ENCODE results near the gene MUC5AC. TPM values are rescaled to one million over a fixed set of nuclear protein-coding genes. Genes with fewer than 3 reads are reported as not detected.
A peak's percentile ranks its signal among the peaks of the same experiment; 100 is the strongest.

Gene MUC5AC
- total and polyA plus RNA-seq, 2 of the 13 experiments (the other 11 are each of a cell fraction or from before 2014, with no cell fraction given): under 0.01 TPM; not detected in 1

DNA sequence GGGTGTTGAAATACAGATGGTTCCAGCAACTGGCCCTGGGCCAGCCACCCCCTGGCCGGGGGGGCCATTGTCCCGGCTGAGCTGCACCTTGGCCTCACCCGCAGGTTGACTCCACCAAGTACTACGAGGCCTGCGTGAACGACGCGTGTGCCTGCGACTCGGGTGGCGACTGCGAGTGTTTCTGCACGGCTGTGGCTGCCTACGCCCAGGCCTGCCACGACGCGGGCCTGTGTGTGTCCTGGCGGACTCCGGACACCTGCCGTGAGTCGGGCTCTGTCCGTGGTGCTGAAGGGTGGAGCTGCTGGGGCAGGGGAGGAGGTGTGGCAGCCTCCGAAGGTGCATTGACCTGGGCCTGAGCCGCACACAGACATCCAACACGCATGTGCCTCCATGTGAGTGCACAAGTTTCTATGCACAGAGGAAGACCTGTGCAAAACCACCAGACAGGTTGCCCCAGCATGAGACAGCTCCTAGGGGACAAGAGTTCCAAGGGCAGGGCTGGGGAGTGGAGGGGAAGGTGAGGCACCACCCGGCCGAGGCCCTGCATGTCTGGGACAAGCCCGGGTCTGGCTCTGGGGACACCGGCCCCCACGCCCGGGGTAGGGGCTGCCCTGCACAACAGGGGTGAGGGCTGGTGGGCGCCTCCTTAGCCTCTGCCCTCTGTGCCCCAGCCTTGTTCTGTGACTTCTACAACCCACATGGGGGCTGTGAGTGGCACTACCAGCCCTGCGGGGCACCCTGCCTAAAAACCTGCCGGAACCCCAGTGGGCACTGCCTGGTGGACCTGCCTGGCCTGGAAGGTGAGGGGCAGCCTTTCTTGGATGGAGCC lies 81.2 kb downstream of the MUC5AC start (continued):
- TF ChIP-seq TRAFD1 (CRISPR knock-in tag; IDR thresholded peaks at IDR 0.05; ENCODE audit: borderline replicate concordance): no peak
- TF ChIP-seq, protein P1, sequence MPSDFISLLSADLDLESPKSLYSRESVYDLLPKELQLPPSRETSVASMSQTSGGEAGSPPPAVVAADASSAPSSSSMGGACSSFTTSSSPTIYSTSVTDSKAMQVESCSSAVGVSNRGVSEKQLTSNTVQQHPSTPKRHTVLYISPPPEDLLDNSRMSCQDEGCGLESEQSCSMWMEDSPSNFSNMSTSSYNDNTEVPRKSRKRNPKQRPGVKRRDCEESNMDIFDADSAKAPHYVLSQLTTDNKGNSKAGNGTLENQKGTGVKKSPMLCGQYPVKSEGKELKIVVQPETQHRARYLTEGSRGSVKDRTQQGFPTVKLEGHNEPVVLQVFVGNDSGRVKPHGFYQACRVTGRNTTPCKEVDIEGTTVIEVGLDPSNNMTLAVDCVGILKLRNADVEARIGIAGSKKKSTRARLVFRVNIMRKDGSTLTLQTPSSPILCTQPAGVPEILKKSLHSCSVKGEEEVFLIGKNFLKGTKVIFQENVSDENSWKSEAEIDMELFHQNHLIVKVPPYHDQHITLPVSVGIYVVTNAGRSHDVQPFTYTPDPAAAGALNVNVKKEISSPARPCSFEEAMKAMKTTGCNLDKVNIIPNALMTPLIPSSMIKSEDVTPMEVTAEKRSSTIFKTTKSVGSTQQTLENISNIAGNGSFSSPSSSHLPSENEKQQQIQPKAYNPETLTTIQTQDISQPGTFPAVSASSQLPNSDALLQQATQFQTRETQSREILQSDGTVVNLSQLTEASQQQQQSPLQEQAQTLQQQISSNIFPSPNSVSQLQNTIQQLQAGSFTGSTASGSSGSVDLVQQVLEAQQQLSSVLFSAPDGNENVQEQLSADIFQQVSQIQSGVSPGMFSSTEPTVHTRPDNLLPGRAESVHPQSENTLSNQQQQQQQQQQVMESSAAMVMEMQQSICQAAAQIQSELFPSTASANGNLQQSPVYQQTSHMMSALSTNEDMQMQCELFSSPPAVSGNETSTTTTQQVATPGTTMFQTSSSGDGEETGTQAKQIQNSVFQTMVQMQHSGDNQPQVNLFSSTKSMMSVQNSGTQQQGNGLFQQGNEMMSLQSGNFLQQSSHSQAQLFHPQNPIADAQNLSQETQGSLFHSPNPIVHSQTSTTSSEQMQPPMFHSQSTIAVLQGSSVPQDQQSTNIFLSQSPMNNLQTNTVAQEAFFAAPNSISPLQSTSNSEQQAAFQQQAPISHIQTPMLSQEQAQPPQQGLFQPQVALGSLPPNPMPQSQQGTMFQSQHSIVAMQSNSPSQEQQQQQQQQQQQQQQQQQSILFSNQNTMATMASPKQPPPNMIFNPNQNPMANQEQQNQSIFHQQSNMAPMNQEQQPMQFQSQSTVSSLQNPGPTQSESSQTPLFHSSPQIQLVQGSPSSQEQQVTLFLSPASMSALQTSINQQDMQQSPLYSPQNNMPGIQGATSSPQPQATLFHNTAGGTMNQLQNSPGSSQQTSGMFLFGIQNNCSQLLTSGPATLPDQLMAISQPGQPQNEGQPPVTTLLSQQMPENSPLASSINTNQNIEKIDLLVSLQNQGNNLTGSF (CRISPR knock-in tag; IDR thresholded peaks at IDR 0.05): 0 out of 2 replicates have a peak, but pooled peaks have one; percentile 70
- no peak for TF ChIP-seq ZNF550 (CRISPR knock-in tag; IDR thresholded peaks at IDR 0.05; ENCODE audit: borderline replicate concordance)
- no peak for TF ChIP-seq ZNF569 (CRISPR knock-in tag; IDR thresholded peaks at IDR 0.05; ENCODE audit: borderline replicate concordance)
- TF ChIP-seq ZNF570 (CRISPR knock-in tag; IDR thresholded peaks at IDR 0.05; ENCODE audit: borderline replicate concordance): no peak
- TF ChIP-seq, protein P2, sequence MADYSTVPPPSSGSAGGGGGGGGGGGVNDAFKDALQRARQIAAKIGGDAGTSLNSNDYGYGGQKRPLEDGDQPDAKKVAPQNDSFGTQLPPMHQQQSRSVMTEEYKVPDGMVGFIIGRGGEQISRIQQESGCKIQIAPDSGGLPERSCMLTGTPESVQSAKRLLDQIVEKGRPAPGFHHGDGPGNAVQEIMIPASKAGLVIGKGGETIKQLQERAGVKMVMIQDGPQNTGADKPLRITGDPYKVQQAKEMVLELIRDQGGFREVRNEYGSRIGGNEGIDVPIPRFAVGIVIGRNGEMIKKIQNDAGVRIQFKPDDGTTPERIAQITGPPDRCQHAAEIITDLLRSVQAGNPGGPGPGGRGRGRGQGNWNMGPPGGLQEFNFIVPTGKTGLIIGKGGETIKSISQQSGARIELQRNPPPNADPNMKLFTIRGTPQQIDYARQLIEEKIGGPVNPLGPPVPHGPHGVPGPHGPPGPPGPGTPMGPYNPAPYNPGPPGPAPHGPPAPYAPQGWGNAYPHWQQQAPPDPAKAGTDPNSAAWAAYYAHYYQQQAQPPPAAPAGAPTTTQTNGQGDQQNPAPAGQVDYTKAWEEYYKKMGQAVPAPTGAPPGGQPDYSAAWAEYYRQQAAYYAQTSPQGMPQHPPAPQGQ (CRISPR knock-in tag; IDR thresholded peaks at IDR 0.05; ENCODE audit: borderline replicate concordance): no peak
- no peak for TF ChIP-seq NCOR1 (IDR thresholded peaks at IDR 0.05; ENCODE audit: borderline replicate concordance, low read length)
- no peak for TF ChIP-seq ZNF205 (CRISPR knock-in tag; IDR thresholded peaks at IDR 0.05)
- 0 out of 2 replicates have a peak, but pooled peaks have one; percentile 53 for TF ChIP-seq POGK (CRISPR knock-in tag; conservative IDR thresholded peaks at IDR 0.05)
- 0 out of 2 replicates have a peak, but pooled peaks have one; percentile 37 for TF ChIP-seq RFXAP (CRISPR knock-in tag; IDR thresholded peaks at IDR 0.05; ENCODE audit: borderline replicate concordance)
- TF ChIP-seq ZSCAN22 (CRISPR knock-in tag; IDR thresholded peaks at IDR 0.05): no peak
- TF ChIP-seq ZMAT3 (CRISPR knock-in tag; conservative IDR thresholded peaks at IDR 0.05): 0 out of 2 replicates have a peak, but pooled peaks have one; percentile 43
- peak; percentile 77; the same call in 1 of the 2 replicates for TF ChIP-seq ZBTB44 (CRISPR knock-in tag; IDR thresholded peaks at IDR 0.05)
- TF ChIP-seq CREM (IDR thresholded peaks at IDR 0.05): no peak
- TF ChIP-seq CREM (CRISPR knock-in tag; IDR thresholded peaks at IDR 0.05): no peak

Measured in HepG2 (cell line).